KOPT-K1 (cell line): Measurements from ENCODE around the gene SLC13A2.
"Not testable (repeated sequence)": the region's sequence is repeated elsewhere in the genome, so short reads cannot be mapped to it uniquely, and the experiment has no call there.

Source experiments
- H3K27ac ChIP-seq: fragments of 200-600 bp; sonication (generic); 2 replicates; pipeline ENCODE4 v1.5.1; 2016; ENCODE audit warnings: antibody characterized with exemption, mild to moderate bottlenecking, low read depth, low read length; ENCODE audit not compliant: poor library complexity, severe bottlenecking
- H3K36me3 ChIP-seq: fragments of 200-600 bp; sonication (generic); 2 replicates; pipeline ENCODE4 v1.5.1; 2017; ENCODE audit warnings: antibody characterized with exemption, mild to moderate bottlenecking, low read length, moderate library complexity; ENCODE audit not compliant: insufficient read depth
- H3K9me3 ChIP-seq: fragments of 200-600 bp; sonication (generic); 2 replicates; pipeline ENCODE4 v1.5.1; 2017; ENCODE audit warnings: antibody characterized with exemption, low read length, mild to moderate bottlenecking; ENCODE audit not compliant: insufficient read depth, poor library complexity, severe bottlenecking

SLC13A2 gene, protein sequence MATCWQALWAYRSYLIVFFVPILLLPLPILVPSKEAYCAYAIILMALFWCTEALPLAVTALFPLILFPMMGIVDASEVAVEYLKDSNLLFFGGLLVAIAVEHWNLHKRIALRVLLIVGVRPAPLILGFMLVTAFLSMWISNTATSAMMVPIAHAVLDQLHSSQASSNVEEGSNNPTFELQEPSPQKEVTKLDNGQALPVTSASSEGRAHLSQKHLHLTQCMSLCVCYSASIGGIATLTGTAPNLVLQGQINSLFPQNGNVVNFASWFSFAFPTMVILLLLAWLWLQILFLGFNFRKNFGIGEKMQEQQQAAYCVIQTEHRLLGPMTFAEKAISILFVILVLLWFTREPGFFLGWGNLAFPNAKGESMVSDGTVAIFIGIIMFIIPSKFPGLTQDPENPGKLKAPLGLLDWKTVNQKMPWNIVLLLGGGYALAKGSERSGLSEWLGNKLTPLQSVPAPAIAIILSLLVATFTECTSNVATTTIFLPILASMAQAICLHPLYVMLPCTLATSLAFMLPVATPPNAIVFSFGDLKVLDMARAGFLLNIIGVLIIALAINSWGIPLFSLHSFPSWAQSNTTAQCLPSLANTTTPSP

DNA sequence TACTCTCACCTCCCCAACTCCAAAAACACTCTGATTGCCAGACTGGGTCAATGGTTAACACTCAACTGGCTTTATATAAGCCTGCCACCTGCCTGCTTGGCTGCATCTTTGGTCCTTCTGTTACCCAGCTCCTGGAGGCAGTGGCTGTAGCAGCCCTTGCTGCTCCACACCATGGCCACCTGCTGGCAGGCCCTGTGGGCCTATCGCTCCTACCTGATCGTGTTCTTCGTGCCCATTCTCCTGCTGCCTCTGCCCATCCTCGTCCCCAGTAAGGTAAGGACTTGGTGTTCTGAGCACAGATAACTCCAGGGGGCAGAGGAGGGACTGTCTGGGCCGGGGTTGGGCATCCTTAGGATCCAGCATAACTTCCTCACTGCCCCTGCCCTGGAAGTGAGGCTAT lies at the start of gene SLC13A2:
Gene SLC13A2, plus strand, starts transcription at position 103 of the 400 bp plus-strand sequence. Its CDS starts 69 bp downstream, at position 172.
- Histone ChIP-seq H3K9me3 (no peaks in the 10 kb centered on the region), H3K27ac (no peak within 1 kb of the TSS), H3K36me3 (no peaks in the 10 kb centered on the region)

DNA sequence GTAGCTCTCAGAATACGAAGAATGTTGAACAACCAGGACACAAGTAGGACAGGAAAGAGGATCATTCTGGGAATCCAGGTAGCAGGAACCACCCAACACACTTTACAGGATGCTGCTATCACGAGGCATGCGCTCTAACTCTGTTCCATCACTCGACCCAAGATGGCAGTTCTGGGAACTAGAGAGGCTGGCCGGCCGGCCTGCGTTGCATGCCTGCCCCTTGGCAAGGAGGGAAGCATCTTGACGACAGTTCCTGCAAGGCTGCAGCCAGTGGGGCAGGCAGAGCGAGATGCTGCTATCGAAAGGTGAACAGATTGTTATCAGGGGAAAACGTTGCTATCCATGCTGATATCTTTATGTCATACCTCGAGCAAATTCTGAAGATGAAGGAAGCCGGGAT lies 48.2 kb upstream of the SLC13A2 start:
- Histone ChIP-seq H3K27ac (no peak overlapping the region), H3K9me3 (no peaks in the 10 kb centered on the region)

DNA sequence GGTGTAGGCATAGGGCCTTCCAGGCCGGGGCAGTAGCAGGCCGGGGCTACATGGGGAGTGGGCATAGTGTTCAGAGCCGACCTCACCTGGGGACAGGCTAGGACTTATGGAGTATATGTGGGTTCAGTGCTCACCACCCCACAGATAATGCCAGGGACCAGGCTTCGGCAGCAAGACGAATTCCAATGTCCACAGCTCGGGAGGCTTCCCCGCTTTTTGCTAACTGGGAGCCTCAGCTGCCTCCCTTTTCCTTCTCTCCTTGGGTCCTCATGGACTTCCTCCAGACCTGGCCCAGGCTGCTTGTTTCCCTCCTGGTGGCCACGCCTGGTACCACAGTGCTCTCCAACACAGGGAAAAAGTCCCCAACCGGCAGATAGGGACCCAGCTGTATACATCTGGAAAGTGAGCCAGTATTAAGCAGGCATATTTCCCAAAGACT lies 47.3 kb upstream of the SLC13A2 start:
- Histone ChIP-seq H3K27ac (no peak overlapping the region), H3K36me3 (no peaks in the 10 kb centered on the region), H3K9me3 (no peaks in the 10 kb centered on the region)

More for the DNA sequence above, 48.2 kb upstream of the SLC13A2 start:
- no peaks in the 10 kb centered on the region for H3K36me3 ChIP-seq

DNA sequence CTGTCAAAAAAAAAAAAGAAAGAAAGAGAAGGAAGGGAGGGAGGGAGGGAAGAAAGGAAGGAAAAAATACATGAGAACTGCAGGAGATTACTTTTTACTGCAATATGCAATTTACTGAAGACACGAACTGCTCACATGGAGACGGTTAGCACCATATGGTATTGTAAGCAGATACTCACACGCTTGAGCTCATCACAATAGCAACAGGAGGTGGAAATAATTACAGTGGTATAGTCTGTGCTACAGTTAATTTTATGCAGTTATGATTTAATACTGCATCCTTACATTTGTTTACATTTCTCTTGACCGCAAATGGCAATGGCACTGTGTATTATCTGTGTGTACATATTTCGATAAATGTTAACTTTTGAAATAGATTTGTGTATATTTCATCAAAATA lies 46.1 kb upstream of the SLC13A2 start:
- Histone ChIP-seq H3K27ac (no peak overlapping the region), H3K36me3 (no peaks in the 10 kb centered on the region)

DNA sequence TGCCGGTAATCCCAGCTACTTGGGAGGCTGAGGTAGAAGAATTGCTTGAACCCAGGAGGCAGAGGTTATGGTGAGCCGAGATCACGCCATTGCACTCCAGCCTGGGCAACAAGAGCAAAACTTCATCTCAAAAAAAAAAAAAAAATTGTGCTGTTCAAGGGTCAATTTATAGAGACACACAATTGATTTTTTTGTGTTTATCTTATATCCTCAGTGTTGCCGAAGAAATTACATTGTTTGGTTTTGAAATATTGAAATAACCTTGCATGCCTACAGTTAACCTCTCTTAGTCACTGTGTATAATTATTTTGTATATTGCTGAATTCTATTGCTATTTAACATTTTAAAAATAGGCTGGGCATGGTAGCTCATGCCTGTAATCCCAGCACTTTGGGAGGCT lies 45.5 kb upstream of the SLC13A2 start:
- H3K9me3 ChIP-seq, H3K27ac ChIP-seq, H3K36me3 ChIP-seq: not testable (repeated sequence)

More for the DNA sequence above, 46.1 kb upstream of the SLC13A2 start:
- no peaks in the 10 kb centered on the region for H3K9me3 ChIP-seq

DNA sequence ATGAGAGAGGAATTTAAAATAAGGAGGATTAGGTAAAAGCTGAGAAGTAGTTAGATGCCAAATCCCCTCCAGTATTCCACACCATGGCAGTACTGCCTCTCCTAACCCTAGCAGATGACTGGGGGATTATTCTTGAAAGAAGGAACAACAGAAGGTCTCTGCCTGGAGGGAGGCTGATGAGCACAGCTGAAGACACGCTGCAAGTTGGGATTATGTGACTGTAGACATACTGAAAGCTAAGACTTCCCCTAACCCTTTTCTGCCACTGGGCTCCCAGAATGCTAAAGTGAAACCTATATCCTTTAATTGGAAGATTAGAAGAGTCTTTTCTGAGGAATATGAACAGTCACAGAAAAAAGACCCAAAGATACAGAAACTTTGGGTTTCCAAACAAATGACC lies 39.7 kb upstream of the SLC13A2 start:
- Histone ChIP-seq H3K9me3 (no peaks in the 10 kb centered on the region), H3K36me3 (no peaks in the 10 kb centered on the region), H3K27ac (no peak overlapping the region)

DNA sequence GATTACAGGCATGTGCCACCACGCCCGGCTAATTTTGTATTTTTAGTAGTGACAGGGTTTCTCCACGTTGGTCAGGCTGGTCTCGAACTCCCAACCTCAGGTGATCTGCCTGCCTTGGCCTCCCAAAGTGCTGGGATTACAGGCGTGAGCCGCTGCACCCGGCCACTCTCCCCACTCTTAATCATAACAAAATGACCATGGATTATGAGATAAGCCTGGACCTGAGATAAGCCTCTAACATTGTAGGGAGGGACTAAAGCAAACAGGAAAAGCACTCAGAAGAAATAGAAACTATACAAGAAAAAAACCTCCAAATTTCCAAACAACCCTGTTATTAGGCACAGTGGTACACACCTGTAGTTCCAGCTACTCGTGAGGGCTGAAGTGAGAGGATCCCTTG lies 39.1 kb upstream of the SLC13A2 start:
- H3K9me3 ChIP-seq, H3K36me3 ChIP-seq, H3K27ac ChIP-seq: not testable (repeated sequence)

DNA sequence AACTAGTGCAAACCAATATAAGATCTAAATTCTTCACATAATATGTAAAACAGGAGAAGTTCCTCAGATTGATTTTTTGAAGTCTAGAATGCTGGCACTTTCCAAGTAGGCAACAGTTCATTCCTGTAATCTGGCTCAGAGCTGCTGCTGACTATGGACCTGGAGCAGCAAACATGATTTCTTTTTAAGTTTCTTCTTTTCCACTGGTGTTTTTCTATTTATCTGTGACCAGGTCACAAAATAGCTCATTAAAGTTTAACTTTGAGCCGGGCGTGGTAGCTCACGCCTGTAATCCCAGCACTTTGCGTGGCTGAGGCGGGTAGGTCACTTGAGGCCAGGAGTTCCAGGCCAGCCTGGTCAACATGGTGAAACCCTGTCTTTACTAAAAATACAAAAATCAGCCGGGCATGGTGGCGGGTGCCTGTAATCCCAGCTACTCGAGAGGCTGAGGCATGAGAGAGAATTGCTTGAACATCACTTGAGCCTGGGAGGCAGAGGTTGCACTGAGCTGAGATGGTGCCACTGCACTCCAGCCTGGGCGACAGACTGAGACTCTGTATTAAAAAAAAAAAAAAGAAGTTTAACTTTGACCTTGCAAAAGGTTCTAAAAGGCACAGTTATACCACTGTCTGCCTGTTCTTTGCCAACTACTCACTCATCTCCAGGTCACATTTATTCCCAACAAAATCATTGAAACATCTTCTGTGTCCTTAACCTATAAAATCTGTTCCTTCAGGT lies 29.4 kb upstream of the SLC13A2 start:
- no peaks in the 10 kb centered on the region for H3K36me3 ChIP-seq
- H3K27ac ChIP-seq, result no peak overlapping the region
- no peaks in the 10 kb centered on the region for H3K9me3 ChIP-seq

DNA sequence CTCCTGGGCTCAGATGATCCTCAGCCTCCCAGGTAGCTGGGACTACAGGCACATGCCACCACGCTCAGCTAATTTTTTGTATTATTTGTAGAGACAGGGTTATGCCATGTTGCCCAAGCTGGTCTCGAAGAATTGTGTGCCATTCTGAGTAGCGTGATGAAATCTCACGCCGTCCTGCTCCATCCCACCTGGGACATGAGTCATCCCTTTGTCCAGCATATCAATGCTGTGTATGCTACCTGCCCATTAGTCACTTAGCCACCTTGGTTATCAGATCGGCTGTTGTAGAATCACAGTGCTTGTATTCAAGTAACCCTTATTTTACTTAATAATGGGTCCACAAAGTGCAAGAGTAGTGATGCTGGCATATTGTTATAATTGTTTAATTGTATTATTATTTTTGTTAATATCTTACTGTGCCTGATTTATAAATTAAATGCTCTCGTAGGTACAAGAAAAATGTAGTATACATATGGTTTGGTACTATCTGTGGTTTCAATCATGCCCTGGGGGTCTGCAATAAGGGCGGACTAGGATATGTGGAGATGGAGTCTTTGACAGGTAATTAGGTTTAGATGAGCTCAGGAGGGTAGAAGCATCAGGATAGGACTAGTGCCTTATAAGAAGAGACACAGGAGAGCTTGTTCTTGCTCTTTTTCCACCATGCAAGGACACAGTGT lies 26.6 kb upstream of the SLC13A2 start:
- no peaks in the 10 kb centered on the region for H3K36me3 ChIP-seq
- no peak overlapping the region for H3K27ac ChIP-seq
- H3K9me3 ChIP-seq, result peaks cover 8% of the 10 kb centered on the region

DNA sequence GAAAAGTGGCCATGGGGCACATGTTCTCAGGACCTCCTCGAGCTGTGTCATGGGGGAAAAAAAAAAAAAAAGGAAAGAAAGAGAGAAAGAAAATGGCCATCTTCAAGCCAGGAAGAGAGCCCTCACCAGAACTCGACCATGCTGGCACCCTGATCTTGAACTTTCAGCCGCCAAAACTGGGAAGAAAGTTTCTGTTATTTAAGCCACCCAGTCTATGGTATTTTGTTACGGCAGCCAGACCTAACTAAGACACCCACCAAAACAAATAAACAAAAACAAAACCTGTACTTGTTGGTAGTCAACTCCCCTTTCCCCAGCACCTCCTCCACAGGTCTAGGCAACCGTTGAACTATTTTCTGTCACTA lies 26.1 kb upstream of the SLC13A2 start:
- Histone ChIP-seq H3K27ac (no peak overlapping the region), H3K9me3 (peaks cover 8% of the 10 kb centered on the region), H3K36me3 (no peaks in the 10 kb centered on the region)

DNA sequence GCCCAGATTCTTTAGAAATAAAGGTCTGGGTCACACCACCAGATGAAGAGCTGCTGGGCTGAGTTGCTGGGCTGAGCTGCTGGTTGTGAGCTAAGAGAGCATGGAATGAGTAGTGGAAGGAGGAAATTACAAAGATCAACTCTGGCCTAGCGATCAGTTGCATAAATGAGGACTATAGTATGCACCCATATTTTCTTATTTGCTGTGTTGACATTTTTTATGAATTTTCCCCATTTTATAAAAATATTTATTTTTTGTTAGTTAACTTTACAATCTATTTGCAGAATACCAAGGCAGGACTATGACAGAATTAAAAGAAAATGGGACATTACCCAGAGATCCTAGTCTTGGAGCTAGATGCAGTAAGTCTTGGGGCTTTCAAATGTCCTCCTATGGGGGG lies 23.6 kb upstream of the SLC13A2 start:
- Histone ChIP-seq H3K9me3 (peaks cover 12% of the 10 kb centered on the region), H3K36me3 (no peaks in the 10 kb centered on the region), H3K27ac (no peak overlapping the region)

DNA sequence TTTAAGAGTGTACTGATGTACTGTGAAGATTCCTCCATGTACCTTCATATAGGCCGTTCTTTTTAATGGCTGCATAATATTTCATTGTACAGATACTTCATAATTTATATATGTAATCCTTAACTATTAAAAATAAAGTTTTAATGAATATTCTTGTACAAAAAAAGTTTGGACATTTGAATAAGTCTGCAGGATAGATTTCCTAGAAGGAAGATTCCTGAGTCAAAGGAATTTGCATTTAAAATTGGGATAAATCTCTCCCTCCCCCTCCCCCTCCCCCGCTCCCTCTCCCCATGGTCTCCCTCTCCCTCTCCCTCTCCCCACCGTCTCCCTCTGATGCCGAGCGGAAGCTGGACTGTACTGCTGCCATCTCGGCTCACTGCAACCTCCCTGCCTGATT lies 15.6 kb upstream of the SLC13A2 start:
- Histone ChIP-seq H3K27ac (no peak overlapping the region), H3K9me3 (peaks cover 4% of the 10 kb centered on the region), H3K36me3 (no peaks in the 10 kb centered on the region)

DNA sequence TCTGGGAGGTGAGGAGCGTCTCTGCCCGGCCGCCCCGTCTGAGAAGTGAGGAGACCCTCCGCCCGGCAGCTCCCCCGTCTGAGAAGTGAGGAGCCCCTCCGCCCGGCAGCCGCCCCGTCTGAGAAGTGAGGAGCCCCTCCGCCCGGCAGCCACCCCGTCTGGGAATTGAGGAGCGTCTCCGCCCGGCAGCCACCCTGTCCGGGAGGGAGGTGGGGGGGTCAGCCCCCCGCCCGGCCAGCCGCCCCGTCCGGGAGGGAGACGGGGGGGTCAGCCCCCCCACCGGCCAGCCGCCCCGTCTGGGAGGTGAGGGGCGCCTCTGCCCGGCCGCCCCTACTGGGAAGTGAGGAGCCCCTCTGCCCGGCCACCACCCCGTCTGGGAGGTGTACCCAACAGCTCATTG lies 14.6 kb upstream of the SLC13A2 start:
- H3K9me3 ChIP-seq, H3K36me3 ChIP-seq, H3K27ac ChIP-seq: not testable (repeated sequence)

DNA sequence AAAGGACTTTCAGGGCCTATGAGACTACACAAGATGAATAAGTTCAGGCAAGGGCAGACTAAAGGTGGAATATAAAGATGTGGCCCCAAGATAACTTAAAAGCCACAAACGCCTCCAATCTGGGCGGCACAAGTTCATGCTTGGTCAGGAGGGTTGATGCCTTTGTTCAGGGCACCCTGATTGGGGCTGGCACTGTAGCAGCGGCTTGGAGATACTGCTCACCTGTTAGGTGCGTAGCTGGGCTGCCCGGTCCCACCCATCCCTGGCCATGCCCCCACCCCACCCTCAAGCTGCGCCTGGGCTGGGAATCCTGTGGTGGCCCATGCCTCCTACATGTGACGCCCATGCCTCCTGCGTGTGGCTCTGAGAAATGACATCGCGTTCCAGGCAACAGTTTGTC lies 12.5 kb upstream of the SLC13A2 start:
- Histone ChIP-seq H3K36me3 (no peaks in the 10 kb centered on the region), H3K27ac (no peak overlapping the region), H3K9me3 (no peaks in the 10 kb centered on the region)

DNA sequence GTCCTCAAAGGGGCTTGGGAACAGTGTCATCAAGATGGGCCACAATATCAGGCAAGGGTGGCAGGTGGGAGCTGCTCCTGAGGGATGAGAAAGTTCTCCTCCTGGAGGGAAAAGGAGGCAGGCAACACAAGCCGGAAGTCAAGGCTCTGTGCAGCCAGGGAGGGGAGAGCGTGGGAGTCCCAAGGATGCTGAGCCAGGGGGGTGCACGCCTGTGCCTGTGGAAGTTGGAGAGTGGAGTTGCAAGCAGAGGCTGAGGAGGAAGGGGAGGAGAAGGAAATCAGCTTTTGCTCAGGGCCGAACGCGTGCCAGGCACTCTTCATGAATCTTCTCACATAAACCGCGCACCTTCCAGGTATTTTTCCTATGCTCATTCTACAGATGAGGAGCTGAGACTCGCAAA lies 7.4 kb upstream of the SLC13A2 start:
- H3K36me3 ChIP-seq, result no peaks in the 10 kb centered on the region
- no peaks in the 10 kb centered on the region for H3K9me3 ChIP-seq
- H3K27ac ChIP-seq, result no peak overlapping the region
